Prostate gland (tissue), 2 donors: Measurements from ENCODE around the gene CD3E.

ENCODE experiments used
- POLR2AphosphoS5 ChIP-seq: sonication (generic); formaldehyde crosslinking; IDR thresholded peaks from one replicate; pipeline ENCODE4 v1.6.1; 2017; ENCODE audit warnings: antibody characterized with exemption
- TF ChIP-seq, protein P1 (sequence below), 4 experiments: fragments of 200-600 bp in 2 of 4; fragments of 450-650 bp in 2 of 4; sonication (generic) in 2 of 4; IDR thresholded peaks; 1 replicate in 3 of 4; 2 replicates in 1 of 4; pipeline ENCODE4 v1.5.1; 2016 to 2019; ENCODE audit warnings: antibody characterized with exemption in 4 of 4, mild to moderate bottlenecking in 2 of 4, moderate library complexity in 2 of 4

DNA sequence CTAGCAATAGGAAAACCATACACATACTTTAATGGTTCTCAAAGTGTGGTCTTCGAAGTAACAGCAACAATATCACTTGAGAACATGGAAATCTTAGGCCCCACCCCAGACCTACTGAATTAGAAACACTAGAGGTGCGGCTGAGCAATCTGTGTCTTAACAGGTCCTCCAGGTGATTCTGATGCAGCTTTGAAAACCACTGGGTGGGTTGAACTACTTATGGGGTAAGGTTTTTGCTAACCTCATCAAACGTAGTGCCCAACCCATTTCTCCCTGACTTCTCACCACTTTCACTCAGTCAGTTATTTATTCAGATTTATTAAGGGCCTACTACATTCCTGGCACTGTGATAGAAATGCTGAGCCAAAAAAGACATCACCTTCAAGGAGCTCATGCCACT, 44.2 kb upstream of the CD3E start:
- TF ChIP-seq, protein P1, sequence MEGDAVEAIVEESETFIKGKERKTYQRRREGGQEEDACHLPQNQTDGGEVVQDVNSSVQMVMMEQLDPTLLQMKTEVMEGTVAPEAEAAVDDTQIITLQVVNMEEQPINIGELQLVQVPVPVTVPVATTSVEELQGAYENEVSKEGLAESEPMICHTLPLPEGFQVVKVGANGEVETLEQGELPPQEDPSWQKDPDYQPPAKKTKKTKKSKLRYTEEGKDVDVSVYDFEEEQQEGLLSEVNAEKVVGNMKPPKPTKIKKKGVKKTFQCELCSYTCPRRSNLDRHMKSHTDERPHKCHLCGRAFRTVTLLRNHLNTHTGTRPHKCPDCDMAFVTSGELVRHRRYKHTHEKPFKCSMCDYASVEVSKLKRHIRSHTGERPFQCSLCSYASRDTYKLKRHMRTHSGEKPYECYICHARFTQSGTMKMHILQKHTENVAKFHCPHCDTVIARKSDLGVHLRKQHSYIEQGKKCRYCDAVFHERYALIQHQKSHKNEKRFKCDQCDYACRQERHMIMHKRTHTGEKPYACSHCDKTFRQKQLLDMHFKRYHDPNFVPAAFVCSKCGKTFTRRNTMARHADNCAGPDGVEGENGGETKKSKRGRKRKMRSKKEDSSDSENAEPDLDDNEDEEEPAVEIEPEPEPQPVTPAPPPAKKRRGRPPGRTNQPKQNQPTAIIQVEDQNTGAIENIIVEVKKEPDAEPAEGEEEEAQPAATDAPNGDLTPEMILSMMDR (IDR thresholded peaks at IDR 0.05), result no peak
- no peak for TF ChIP-seq POLR2AphosphoS5
